ENCODE data around the gene ARFGAP2. TPM values are rescaled to one million over a fixed set of nuclear protein-coding genes. Genes with fewer than 3 reads are reported as not detected.

The ARFGAP2 gene
- polyA plus RNA-seq, 1 experiment = 58.1 TPM

- peaks cover 31% of the 10 kb centered on the region for H3K36me3 ChIP-seq (ENCODE audit: control insufficient read depth, insufficient read depth, low read length)
- ChIA-PET POLR2A (no interaction called here), CTCF (interaction anchor here (1.1 to 2.7 kb wide), 2 partner anchors 13 to 179 kb away, joined by 4 to 11 read pairs; no protein-coding TSS in a partner anchor)
Observed at GRCh38 chr11:47175746-47176327, 842 bp downstream of the ARFGAP2 start.

DNA sequence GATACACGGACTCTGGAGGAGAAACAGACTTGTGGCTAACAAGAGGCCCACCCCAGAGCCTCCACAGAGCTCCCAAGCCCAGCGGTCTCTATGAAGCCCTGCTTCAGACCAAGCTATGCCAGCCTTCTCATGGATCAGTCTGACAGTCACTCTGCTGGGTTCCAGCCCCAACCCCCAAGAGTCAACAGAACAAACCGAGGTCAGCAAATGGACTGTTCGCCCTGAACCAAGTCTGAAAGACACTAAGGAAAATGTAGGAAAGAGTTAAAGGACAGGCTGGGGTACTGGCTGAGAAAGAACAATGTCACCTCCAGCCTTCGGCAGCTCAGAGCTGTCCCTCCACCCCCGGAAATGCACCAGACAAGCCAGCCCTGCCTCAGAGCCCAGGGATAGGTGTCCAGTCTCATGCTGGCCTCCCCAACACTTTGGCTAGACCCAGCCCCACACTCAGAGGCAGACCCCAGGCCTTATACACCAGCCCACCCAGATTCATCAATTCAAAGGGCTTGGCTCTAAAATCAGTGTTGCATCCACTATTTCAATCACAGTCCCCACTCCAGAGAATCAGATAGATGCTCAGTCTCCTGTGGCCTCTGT, 3.8 kb downstream of the ARFGAP2 start:
- POLR2A ChIA-PET = no interaction called here

More at GRCh38 chr11:47175746-47176327, 842 bp downstream of the ARFGAP2 start:
- Histone ChIP-seq H3K4me3 (ENCODE audit: low read depth, low read length) (peak overlapping the region; percentile 88), H3K27me3 (ENCODE audit: control insufficient read depth, insufficient read depth, low read length) (no peaks in the 10 kb centered on the region)
- no peak for DNase-seq (ENCODE audit: low read depth)
- TF ChIP-seq, protein P1, sequence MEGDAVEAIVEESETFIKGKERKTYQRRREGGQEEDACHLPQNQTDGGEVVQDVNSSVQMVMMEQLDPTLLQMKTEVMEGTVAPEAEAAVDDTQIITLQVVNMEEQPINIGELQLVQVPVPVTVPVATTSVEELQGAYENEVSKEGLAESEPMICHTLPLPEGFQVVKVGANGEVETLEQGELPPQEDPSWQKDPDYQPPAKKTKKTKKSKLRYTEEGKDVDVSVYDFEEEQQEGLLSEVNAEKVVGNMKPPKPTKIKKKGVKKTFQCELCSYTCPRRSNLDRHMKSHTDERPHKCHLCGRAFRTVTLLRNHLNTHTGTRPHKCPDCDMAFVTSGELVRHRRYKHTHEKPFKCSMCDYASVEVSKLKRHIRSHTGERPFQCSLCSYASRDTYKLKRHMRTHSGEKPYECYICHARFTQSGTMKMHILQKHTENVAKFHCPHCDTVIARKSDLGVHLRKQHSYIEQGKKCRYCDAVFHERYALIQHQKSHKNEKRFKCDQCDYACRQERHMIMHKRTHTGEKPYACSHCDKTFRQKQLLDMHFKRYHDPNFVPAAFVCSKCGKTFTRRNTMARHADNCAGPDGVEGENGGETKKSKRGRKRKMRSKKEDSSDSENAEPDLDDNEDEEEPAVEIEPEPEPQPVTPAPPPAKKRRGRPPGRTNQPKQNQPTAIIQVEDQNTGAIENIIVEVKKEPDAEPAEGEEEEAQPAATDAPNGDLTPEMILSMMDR (IDR thresholded peaks at IDR 0.05; ENCODE audit: insufficient read depth, low read depth, low read length) = no peak

DNA sequence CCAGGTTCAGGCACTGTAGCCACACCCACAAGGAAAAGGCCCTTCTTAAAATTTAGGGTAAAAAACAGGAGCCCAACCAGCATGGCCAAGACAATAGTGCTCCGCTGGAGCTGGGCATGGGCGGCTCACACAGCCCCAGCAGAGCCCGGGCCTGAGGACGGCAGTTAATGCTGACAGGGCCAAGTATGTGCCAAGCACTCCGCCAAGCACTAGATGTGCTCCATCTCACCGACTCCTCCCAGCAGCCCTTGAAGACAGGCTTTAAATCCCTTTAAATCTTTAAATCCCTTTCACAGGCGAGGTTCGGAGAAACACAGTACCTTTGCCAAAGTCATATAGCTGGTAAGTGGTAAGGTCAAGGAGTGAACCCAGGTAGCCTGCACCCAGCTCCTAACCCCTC, 4.8 kb downstream of the ARFGAP2 start:
- no peaks in the 10 kb centered on the region for H3K27me3 ChIP-seq (ENCODE audit: control insufficient read depth, insufficient read depth, low read length)
- TF ChIP-seq, protein P1 (IDR thresholded peaks at IDR 0.05; ENCODE audit: insufficient read depth, low read depth, low read length) = no peak
- H3K4me3 ChIP-seq (ENCODE audit: low read depth, low read length) = no peak overlapping the region
- peaks cover 37% of the 10 kb centered on the region for H3K36me3 ChIP-seq (ENCODE audit: control insufficient read depth, insufficient read depth, low read length)
- ChIA-PET CTCF (interaction anchor here (0.7 to 3.9 kb wide), 7 partner anchors 10 to 252 kb away, joined by 3 to 24 read pairs (median 4); partner anchors contain the start of gene NR1H3), POLR2A (no interaction called here)
- no peak for DNase-seq (ENCODE audit: low read depth)

More for the DNA sequence above, 3.8 kb downstream of the ARFGAP2 start:
- H3K4me3 ChIP-seq (ENCODE audit: low read depth, low read length) = no peak overlapping the region
- peaks cover 29% of the 10 kb centered on the region for H3K36me3 ChIP-seq (ENCODE audit: control insufficient read depth, insufficient read depth, low read length)
- no peak for DNase-seq (ENCODE audit: low read depth)
- CTCF ChIA-PET = interaction anchor here (0.8 to 3.9 kb wide), 4 partner anchors 11 to 201 kb away, joined by 3 to 24 read pairs (median 6); no protein-coding TSS in a partner anchor
- TF ChIP-seq, protein P1 (IDR thresholded peaks at IDR 0.05; ENCODE audit: insufficient read depth, low read depth, low read length) = no peak
- no peaks in the 10 kb centered on the region for H3K27me3 ChIP-seq (ENCODE audit: control insufficient read depth, insufficient read depth, low read length)

DNA sequence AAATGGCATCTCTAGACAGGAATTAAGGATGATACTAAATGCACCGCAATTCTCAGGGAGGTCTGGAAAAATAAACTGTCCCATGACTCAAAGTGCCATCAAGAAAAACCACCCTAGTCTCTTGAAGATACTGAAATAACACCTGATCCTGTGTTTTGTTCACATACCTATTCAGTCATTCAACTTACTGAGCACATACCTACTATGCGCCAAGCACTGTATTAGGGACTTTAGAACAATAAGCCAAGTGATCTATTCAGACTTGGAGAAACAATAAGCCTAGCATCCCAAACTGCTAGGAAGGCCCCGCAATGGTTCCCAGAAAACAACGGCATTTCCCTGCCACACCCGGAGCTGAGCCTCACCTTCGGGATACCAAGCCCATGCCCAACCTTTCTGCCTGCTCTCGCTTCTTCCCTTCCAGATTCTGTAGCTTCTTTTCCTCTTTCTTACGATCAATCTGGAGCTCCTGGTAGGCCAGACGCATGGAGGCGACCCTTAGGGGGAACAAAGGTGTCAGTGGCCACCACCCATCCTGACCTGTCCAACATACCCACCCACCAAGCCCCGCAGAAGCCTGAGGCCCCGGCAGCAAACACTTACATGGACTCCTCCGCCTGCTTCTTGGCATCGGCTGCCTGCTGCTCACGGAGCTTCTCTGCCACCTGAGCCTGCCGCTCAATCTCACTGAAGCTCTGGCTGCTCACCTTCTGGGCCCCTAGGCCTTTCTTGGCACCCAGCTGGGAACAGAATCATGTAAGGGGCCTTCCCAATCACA, 5.4 kb downstream of the ARFGAP2 start:
- POLR2A ChIA-PET = no interaction called here
- no peak for DNase-seq (ENCODE audit: low read depth)
- CTCF ChIA-PET = interaction anchor here (0.7 to 3.9 kb wide), 5 partner anchors 9 to 252 kb away, joined by 3 to 24 read pairs (median 4); partner anchors contain the start of gene NR1H3
- Histone ChIP-seq H3K36me3 (ENCODE audit: control insufficient read depth, insufficient read depth, low read length) (peaks cover 43% of the 10 kb centered on the region), H3K4me3 (ENCODE audit: low read depth, low read length) (no peak overlapping the region), H3K27me3 (ENCODE audit: control insufficient read depth, insufficient read depth, low read length) (no peaks in the 10 kb centered on the region)
- TF ChIP-seq, protein P1 (IDR thresholded peaks at IDR 0.05; ENCODE audit: insufficient read depth, low read depth, low read length) = no peak

DNA sequence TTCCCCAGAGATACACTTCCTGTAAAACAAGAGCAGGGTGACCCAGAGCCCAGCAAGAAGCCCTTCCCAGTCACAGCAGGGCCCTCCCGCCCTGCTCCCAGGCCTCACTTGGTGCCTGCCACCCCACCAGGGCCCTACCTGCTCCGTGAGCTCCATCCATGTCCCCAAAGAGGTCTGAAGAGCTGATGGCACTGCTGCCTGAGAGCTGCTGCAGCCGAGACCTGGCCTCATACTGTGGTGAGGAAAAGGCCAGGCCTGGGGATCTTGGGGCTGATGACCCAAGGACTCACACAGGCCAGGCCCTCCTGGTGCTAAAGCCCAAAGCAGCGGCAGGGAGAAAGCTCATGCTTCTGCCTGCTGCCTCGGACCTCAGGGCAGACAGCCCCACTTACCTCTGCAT, 10.3 kb downstream of the ARFGAP2 start:
- H3K4me3 ChIP-seq (ENCODE audit: low read depth, low read length) = no peak overlapping the region
- H3K36me3 ChIP-seq (ENCODE audit: control insufficient read depth, insufficient read depth, low read length) = peaks cover 44% of the 10 kb centered on the region
- TF ChIP-seq, protein P1 (IDR thresholded peaks at IDR 0.05; ENCODE audit: insufficient read depth, low read depth, low read length) = no peak
- no peak for DNase-seq (ENCODE audit: low read depth)
- CTCF ChIA-PET = no interaction called here
- POLR2A ChIA-PET = no interaction called here
- H3K27me3 ChIP-seq (ENCODE audit: control insufficient read depth, insufficient read depth, low read length) = no peaks in the 10 kb centered on the region

Measured in BJ (cell line).